Muscle of leg (tissue), 11 donors: Measurements from ENCODE around the gene MYO15B. TPM values are rescaled to one million over a fixed set of nuclear protein-coding genes. Genes with fewer than 3 reads are reported as not detected.

ENCODE experiments used
- DNase-seq: peaks from one replicate; pipeline ENCODE4 v3.0.0; 2013
- H3K27ac ChIP-seq: one replicate; pipeline ENCODE4 v1.5.1; 2013; ENCODE audit warnings: mild to moderate bottlenecking, low read length, control low read depth
- H3K27me3 ChIP-seq: one replicate; pipeline ENCODE4 v1.6.1; 2013; ENCODE audit warnings: low read length; ENCODE audit not compliant: control insufficient read depth, insufficient read depth
- H3K36me3 ChIP-seq: one replicate; pipeline ENCODE4 v1.6.1; 2013; ENCODE audit warnings: low read length; ENCODE audit not compliant: control insufficient read depth, insufficient read depth
- H3K4me1 ChIP-seq: one replicate; pipeline ENCODE4 v1.6.1; 2013; ENCODE audit warnings: low read length; ENCODE audit not compliant: control insufficient read depth, insufficient read depth
- H3K4me3 ChIP-seq: one replicate; pipeline ENCODE4 v1.5.1; 2013; ENCODE audit warnings: low read length, control low read depth
- H3K9me3 ChIP-seq: replicated peaks from 2 replicates; pipeline ENCODE4 v1.6.1; 2013; ENCODE audit warnings: low read depth, low read length; ENCODE audit not compliant: control insufficient read depth
- WGBS: methylation state at CpG from one replicate; pipeline ENCODE4 v1.1.5; 2013; ENCODE audit warnings: missing lambda C conversion rate; ENCODE audit not compliant: insufficient coverage; 5-methylcytosine and 5-hydroxymethylcytosine counted together
- polyA plus RNA-seq, 8 donors: library from polyadenylated mRNA; unstranded; fragments of 120-200 nt; gene quantifications; one replicate each; pipeline versions ENCODE4 v1.2.1 to v1.2.3, GENCODE V29; 2013; ENCODE audit warnings: inconsistent platforms in 1 of 8, low replicate concordance in 1 of 8; ENCODE audit not compliant: insufficient read length in 8 of 8, insufficient read depth in 1 of 8
- total RNA-seq: library from RNA; stranded (reverse); fragments of 120-200 nt; gene quantifications from one replicate; pipeline ENCODE4 v1.2.4, GENCODE V29; 2013

MYO15B gene
- total and polyA plus RNA-seq, 9 donors, result 52.9 to 147 (median 112) TPM

DNA sequence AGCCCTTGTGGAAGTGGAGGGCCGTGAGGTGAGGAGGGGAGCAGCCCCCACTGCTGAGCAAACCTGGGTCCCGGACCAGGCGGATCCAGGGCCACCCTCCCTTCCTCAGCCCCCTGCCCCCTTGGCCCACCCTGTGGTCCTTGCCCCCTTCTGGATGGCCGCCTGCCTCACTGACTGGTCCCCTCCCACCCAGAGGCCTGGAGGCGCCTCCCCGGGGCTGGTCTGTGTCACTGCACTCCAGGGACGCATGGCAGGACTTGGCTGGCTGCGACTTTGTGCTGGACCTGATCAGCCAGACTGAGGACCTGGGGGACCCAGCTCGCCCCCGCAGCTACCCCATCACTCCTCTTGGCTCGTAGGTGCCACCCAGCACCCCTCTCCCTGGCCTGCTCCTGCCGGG is 26.4 kb downstream of the MYO15B start:
- Histone ChIP-seq H3K4me1 (no peaks in the 10 kb centered on the region), H3K36me3 (peaks cover 83% of the 10 kb centered on the region), H3K4me3 (no peak overlapping the region), H3K27me3 (no peaks in the 10 kb centered on the region), H3K27ac (no peak overlapping the region), H3K9me3 (no peaks in the 10 kb centered on the region)
- no peak for DNase-seq
- 83% methylated on average over 9 of the region's 12 CpGs for WGBS

DNA sequence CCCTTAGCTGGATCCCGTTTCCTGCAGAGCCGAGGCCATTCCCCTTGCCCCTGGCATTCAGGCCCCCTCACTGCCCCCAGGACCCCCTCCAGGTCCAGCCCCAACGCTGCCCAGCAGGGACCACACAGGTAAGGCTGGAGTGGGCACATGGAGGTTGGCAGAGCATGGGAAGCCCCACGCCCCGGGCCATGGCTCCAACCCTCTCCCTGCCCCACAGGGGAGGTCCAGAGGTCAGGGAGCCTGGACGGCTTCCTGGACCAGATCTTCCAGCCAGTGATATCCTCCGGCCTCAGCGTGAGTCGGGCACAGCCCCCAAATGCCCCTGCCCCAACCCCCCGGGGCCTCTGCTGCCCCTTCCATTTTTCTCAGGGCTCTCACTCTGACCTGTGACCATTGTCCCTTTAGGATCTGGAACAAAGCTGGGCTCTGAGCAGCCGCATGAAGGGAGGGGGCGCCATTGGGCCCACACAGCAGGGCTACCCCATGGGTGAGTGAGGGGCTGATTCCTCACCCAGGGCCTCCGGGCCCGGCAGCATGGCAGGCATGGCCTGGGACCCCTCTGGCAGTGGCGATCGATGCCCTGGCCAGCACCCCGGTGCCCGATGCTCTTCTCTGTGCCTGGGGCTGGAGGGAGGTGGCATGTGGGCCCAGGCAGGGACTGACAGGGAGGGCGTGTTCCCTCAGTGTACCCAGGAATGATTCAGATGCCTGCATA is 27.1 kb downstream of the MYO15B start:
- H3K36me3 ChIP-seq, result peaks cover 89% of the 10 kb centered on the region
- 83% methylated on average over 13 of the region's 19 CpGs for WGBS

DNA sequence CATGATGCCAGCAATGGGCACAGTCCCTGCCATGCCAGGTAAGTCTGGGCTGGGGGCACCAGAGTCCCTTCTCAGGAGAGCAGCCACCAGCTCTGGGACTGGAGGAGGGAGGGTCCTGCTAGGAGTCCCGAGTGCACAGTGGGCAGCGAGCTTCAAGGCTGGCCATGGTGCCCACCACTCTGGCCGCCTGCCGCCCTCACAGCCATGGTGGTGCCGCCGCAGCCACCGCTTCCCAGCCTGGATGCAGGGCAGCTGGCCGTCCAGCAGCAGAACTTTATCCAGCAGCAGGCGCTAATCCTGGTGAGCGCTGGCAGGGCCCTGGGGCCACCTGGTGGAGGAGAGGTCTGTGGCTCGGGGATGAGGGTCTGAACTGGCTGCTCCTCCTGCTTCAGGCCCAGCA is 27.7 kb downstream of the MYO15B start:
- H3K27ac ChIP-seq, result no peak overlapping the region
- H3K9me3 ChIP-seq, result no peaks in the 10 kb centered on the region
- no peaks in the 10 kb centered on the region for H3K4me1 ChIP-seq
- no peak overlapping the region for H3K4me3 ChIP-seq
- DNase-seq, result no peak
- H3K27me3 ChIP-seq, result no peaks in the 10 kb centered on the region
- 77% methylated on average over 8 of the region's 11 CpGs for WGBS
- peaks cover 89% of the 10 kb centered on the region for H3K36me3 ChIP-seq

More for the DNA sequence above, 27.1 kb downstream of the MYO15B start:
- Histone ChIP-seq H3K27ac (no peak overlapping the region), H3K27me3 (no peaks in the 10 kb centered on the region), H3K9me3 (no peaks in the 10 kb centered on the region), H3K4me3 (no peak overlapping the region), H3K4me1 (no peaks in the 10 kb centered on the region)
- no peak for DNase-seq

DNA sequence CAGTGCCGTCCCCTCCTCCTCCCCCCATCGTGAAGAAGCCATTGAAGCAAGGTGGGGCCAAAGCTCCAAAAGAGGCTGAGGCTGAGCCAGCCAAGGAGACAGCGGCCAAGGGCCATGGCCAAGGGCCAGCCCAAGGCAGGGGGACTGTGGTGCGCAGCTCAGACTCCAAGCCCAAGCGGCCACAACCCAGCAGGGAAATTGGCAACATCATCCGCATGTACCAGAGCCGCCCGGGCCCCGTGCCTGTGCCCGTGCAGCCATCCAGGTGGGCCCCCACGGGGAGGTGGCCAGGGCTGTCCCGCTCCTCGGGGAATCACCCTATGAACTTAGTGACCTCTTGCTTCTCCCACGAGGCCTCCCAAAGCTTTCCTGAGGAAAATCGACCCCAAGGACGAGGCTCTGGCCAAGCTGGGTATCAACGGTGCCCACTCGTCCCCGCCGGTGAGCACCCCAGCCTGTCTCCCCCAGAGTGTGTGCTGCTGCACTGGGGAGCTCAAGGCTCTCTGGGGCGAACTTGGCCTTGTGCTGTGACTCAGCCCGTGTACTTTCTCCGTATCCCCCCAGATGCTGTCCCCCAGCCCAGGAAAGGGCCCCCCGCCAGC is 29.0 kb downstream of the MYO15B start:
- H3K27ac ChIP-seq, result no peak overlapping the region
- H3K9me3 ChIP-seq, result no peaks in the 10 kb centered on the region
- H3K4me1 ChIP-seq, result no peaks in the 10 kb centered on the region
- H3K4me3 ChIP-seq, result no peak overlapping the region
- H3K27me3 ChIP-seq, result no peaks in the 10 kb centered on the region
- 89% methylated on average over 23 of the region's 24 CpGs for WGBS
- peaks cover 90% of the 10 kb centered on the region for H3K36me3 ChIP-seq
- no peak for DNase-seq

DNA sequence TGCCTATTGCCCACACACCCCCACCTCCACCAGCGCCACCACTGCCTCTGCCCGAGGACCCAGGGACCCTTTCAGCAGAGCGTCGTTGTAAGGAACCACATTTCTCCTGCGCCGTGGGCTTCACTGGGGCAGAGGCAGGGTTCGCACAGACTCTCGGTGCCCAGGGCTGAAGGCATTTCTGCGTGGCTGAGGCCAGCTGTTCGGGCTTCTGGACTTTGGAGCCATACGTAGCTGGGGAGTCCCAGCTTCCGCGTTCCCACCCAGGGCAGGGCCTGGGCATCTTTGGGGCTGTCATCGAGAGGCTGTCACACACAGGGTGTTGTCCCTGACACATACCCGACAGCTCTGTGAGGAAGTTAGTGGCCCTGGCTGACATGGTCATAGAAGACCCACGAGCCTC is 29.6 kb downstream of the MYO15B start:
- 89% methylated on average over 16 of the region's 16 CpGs for WGBS
- Histone ChIP-seq H3K36me3 (peaks cover 89% of the 10 kb centered on the region), H3K4me3 (no peak overlapping the region), H3K4me1 (no peaks in the 10 kb centered on the region), H3K27me3 (no peaks in the 10 kb centered on the region), H3K9me3 (no peaks in the 10 kb centered on the region), H3K27ac (no peak overlapping the region)
- no peak for DNase-seq

DNA sequence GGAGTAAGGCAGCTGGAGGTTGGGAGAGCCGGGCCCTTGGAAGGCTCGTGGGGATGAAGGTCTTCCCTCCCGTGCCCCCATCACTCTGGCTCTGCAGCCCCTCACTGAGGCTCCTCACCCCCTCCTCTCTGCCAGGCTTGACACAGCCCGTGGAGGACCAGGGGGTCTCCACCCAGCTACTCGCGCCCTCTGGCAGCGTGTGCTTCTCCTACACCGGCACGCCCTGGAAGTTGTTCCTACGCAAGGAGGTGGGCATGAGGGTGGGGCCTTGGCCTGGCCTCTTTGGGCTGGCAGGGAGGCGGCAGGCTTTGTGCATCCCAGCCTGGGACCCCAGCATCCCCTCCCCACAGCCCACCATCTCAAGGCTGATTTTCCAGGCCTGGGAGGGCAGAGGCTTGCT is 30.1 kb downstream of the MYO15B start:
- no peak for DNase-seq

DNA sequence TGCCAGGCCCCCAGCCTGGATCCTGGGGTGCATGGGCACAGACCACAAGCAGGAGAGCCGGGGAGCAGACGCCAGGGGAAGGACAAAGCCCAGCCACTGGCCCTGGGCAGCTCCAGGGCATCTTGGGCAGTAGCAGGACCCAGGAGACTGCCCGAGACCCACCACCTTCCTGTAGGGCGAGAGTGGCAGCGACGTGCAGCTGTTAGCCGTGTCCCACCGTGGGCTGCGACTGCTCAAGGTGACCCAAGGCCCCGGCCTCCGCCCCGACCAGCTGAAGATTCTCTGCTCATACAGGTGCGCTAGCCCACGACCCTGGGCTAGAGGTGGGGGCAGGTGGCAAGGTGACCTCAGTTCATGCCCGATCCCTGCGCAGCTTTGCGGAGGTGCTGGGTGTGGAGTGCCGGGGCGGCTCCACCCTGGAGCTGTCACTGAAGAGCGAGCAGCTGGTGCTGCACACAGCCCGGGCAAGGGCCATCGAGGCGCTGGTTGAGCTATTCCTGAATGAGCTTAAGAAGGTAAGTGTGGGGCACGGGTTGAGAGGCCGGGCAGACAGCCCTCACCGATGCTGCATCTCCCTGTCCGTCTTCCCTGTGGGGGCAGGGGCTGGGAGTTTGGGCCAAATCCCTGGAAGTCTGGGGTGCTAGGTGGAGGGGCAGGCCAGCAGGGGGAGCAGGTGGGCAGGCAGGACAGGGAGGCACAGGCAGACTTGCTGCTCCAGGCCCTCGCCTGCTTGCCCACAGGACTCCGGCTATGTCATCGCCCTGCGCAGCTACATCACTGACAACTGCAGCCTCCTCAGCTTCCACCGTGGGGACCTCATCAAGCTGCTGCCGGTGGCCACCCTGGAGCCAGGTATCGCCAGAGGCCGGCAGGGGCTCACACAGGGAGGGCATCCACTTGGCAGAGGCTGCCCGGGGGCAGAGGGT is 32.2 kb downstream of the MYO15B start:
- Histone ChIP-seq H3K36me3 (peaks cover 80% of the 10 kb centered on the region), H3K9me3 (no peaks in the 10 kb centered on the region), H3K4me1 (peaks cover 4% of the 10 kb centered on the region), H3K27ac (no peak overlapping the region), H3K4me3 (no peak overlapping the region), H3K27me3 (no peaks in the 10 kb centered on the region)
- no peak for DNase-seq
- 72% methylated on average over 30 of the region's 36 CpGs for whole genome bisulfite sequencing

More for the DNA sequence above, 30.1 kb downstream of the MYO15B start:
- Histone ChIP-seq H3K4me1 (no peaks in the 10 kb centered on the region), H3K4me3 (no peak overlapping the region), H3K27me3 (no peaks in the 10 kb centered on the region), H3K9me3 (no peaks in the 10 kb centered on the region), H3K36me3 (peaks cover 87% of the 10 kb centered on the region), H3K27ac (no peak overlapping the region)
- 79% methylated on average over 7 of the region's 11 CpGs for WGBS

DNA sequence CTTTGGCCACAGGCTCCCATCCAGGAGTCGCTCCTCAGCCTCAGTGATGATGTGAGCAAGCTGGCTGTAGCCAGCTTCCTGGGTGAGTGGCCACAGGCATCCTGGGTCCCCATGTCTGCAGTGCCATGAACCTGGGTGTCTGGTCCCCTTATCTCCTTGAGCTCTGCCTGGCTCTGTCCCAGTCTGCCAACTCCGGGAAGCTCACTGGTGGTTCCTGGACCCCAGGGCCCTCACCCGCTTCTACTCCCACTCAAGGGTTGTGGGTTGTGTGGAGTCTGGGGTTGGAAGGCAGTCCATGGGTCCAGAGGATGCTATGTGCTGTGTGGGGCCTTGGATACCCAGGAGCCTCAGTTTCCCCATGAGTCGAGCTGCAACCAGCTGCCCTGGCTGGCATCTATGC is 33.9 kb downstream of the MYO15B start:
- H3K36me3 ChIP-seq, result peaks cover 79% of the 10 kb centered on the region

DNA sequence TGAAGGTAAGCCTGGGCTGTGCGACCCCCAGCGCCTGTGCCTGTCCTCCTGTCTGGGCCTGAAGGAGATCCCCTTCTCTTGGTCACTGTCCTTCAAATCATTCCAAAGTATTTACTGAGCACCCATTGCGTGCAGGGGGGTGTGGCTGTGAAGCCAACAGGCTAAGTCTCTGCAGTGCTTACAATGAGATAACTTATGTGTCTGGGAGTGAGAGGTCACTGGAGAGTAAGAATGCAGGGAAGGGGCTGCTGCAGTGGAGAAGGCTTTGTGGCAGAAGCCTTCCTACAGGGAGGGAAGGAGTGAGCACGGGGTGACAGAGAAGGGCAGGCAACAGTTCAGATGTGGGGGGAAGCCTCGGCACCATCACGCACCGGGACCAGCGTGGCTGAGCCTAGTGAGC is 34.5 kb downstream of the MYO15B start:
- Histone ChIP-seq H3K9me3 (no peaks in the 10 kb centered on the region), H3K27me3 (no peaks in the 10 kb centered on the region), H3K4me3 (no peak overlapping the region), H3K27ac (no peak overlapping the region), H3K36me3 (peaks cover 79% of the 10 kb centered on the region), H3K4me1 (peaks cover 13% of the 10 kb centered on the region)
- 67% methylated on average over 7 of the region's 8 CpGs for WGBS
- no peak for DNase-seq

More for the DNA sequence above, 33.9 kb downstream of the MYO15B start:
- WGBS, result 86% methylated on average over 2 of the region's 4 CpGs
- DNase-seq, result no peak
- H3K4me3 ChIP-seq, result no peak overlapping the region
- H3K9me3 ChIP-seq, result no peaks in the 10 kb centered on the region
- peaks cover 12% of the 10 kb centered on the region for H3K4me1 ChIP-seq
- H3K27me3 ChIP-seq, result no peaks in the 10 kb centered on the region
- no peak overlapping the region for H3K27ac ChIP-seq

DNA sequence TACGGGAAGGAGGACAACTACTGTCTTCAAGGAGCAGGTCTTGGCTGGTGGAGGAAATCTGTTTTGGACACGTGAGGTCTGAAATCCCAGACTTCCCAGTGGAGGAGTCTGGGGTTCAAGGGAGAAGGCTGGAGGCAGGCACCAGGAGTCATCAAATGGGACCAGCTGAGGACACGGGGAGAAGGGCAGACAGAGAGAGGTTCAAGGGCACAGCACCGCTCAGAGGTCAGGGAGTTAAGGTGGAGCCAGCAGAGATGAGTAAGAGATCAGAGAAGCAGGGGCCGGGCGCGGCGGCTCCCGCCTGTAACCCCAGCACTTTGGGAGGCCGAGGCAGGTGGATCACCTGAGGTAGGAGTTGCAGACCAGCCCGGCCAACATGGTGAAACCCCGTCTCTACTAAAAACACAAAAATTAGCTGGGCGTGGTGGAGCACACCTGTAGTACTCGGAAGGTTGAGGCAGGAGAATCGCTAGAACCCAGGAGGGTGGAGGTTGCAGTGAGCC is 35.2 kb downstream of the MYO15B start:
- no peak for DNase-seq
- Histone ChIP-seq H3K36me3 (peaks cover 80% of the 10 kb centered on the region), H3K27me3 (no peaks in the 10 kb centered on the region), H3K9me3 (no peaks in the 10 kb centered on the region), H3K27ac (no peak overlapping the region), H3K4me1 (peaks cover 13% of the 10 kb centered on the region), H3K4me3 (no peak overlapping the region)
- WGBS, result 86% methylated on average over 12 of the region's 15 CpGs
